Measurements from ENCODE around the gene SPSB4.

GRCh38 chr3:141181819-141182218 lies 130.7 kb downstream of the SPSB4 start:
- no peak for TF ChIP-seq CTCF (IDR thresholded peaks at IDR 0.05)
- no peak for TF ChIP-seq POLR2A (IDR thresholded peaks at IDR 0.05)

Measured in transverse colon (tissue), 3 donors.